Uterus (tissue), 2 donors: ENCODE results near the gene ZNF888.

Experiments
- CTCF ChIP-seq, 4 experiments: fragments of 200-600 bp in 2 of 4; fragments of 450-650 bp in 2 of 4; sonication (generic) in 2 of 4; IDR thresholded peaks; one replicate each; pipeline ENCODE4 v1.5.1; 2016 to 2019; ENCODE audit warnings: antibody characterized with exemption in 4 of 4, mild to moderate bottlenecking in 2 of 4, moderate library complexity in 1 of 4
- POLR2A ChIP-seq, 2 donors: fragments of 450-650 bp; IDR thresholded peaks; one replicate each; pipeline ENCODE4 v1.6.1; 2016; ENCODE audit warnings: antibody characterized with exemption in 2 of 2, mild to moderate bottlenecking in 1 of 2, moderate library complexity in 1 of 2

GRCh38 chr19:52871466-52871865 is 51.8 kb downstream of the ZNF888 start:
- no peak for TF ChIP-seq CTCF (IDR thresholded peaks at IDR 0.05)
- TF ChIP-seq POLR2A (IDR thresholded peaks at IDR 0.05), result no peak
